Bone marrow (tissue), 2 donors: Measurements from ENCODE around the gene KLK13.
A peak's percentile ranks its signal among the peaks of the same experiment; 100 is the strongest.

ENCODE experiments used
- DNase-seq, 2 donors: peaks; one replicate each; lab custom pipeline; 2025; lab: John Stamatoyannopoulos, UW

The KLK13 gene, protein sequence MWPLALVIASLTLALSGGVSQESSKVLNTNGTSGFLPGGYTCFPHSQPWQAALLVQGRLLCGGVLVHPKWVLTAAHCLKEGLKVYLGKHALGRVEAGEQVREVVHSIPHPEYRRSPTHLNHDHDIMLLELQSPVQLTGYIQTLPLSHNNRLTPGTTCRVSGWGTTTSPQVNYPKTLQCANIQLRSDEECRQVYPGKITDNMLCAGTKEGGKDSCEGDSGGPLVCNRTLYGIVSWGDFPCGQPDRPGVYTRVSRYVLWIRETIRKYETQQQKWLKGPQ

DNA sequence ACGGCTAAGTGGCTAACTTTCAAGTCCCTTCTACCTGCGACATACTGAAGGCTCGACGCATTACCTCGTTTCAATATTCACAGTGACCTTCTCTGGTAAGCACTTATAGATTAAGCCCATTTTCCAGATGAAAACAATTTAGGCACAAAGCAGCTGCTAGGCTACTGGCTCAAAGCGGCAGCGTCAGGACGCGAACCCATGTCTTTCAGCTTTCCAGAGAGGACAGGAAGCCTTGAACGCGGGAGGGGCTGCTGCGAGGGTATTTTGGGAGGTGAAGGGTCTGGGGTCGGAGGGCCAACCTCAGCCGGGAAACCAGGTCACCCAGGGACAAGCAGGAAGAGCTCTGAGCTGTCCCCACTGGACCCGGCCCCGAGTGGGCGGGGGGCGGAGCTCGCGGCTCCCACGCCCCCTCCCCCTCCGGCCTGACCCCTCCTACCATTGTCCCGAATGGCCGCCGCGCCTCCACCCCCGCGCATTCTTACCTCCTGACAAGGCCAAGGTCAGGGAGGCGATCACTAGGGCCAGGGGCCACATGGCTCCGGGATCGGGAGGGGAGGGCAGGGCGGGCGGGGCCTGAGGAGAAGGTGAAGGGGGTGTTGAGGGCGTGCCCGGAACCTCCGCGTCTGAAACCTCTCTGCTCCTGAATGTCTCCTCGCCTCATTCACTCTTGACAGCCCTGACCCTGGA lies at the start of gene KLK13:
KLK13 (minus strand) TSS at position 559 of the 687 bp plus-strand sequence; CDS start at position 534, 25 bp downstream.
- no peak for DNase-seq

DNA sequence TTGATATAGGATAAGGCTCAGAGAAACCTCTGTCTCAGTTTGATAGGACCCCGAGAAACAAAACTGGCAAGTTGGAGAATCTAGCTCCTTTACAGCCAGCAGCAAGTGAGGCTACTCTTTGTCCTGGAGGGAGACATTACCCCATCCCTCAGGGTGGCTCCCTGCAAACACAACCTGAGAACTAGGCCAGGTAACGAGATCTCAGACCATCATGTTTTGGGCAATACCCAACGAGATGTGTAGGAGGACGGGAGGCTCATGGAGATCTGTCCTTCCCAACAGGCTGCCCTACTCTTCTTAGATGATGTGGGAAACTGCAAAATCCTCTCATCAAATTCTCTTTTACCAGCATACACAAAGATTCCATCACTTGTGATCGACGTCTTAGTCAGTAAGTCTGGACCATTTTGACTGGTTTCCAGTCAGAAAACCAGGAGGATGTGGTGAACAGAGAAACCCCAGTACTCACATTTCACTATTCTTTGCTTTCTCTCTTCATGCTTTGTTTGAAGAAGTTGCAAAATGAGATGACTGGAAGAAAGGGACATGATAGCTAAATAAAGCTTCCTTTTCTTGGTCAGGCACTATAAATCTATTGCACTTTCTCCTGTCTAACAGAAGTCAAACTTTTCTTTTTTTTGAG lies 49.3 kb upstream of the KLK13 start:
- no peak for DNase-seq

DNA sequence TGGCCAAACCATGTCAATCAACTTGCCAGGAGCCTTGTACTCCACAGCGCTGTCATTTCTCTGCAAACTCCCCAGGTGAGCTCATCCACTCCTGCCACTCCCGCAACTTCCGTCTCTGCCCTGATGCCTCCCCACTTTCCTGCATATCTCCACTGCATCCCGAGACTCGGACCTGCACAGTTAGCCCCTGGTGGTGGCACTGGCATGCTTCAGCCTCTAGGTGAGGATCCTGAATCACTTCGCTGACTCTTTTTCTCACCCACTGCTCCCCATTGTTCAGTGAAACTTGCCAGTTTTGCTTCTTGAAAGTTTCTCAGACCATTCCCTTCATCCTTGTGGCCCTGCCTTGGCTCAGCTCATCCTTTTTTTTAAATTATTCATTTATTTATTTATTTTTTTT lies 46.7 kb upstream of the KLK13 start:
- no peak for DNase-seq

DNA sequence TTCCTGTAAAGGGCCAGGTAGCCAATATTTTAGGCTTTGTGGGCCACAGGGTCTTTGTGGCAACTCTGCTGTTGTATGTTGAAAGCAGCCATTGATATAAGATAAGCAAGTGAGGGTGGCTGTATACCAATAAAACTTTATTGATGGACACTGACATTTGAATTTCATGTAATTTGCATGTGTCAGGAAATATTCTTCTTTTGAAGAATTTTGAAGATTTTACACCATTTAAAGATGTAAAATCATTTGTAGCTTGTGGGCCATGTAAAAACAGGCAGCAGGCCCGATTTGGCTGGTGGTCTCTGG lies 45.7 kb upstream of the KLK13 start:
- no peak for DNase-seq

DNA sequence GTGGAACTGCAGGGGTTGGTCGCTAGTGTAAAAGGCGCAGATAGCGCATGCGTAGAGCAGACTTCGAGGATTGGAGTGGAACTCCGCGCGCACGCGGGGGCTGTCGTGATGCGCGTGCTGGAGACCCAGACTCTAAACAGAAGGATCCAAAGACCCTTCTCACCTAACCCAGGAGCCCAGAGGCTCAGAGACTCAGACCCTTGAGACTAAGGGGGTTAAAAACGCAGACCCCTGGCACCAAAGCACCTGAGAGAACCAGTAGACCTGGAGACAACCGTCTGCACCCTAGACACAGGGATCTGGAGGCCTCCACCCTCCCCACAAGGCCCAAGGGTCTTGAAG lies 43.9 kb upstream of the KLK13 start:
- no peak for DNase-seq

DNA sequence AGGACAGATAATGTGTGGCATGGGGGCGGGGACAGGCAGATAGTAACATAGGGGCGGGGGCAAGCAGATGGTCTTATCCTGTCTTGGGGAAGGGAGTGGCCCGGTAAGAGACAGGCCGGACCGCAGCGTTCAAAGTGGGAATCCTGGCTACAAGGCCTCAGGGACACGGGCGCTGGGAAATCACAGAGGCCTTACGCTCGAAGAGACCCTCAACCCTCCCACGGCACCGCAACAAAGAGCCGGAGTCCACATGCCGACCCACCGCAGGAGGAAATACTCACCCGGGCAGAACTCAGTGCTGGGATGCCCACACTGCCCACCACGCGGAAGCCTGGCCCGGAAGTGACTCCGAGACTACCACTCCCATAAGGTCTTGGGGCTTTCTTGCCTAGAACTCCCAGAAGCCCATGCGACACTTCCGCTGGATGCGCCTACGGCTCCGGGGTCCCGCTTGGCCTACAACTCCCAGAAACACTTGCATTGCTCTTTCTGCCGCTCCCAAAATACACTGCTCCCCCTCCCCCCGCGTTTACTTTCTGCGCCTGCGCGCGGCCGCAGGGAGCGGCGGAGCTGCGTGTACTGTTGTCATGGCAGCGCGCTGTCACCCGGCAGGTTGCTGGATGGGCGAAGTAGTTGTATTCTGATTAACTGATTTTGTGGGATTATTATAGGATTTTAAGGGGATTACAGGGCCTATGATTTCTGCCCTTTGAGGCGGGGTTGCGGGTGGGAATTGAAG lies 43.3 kb upstream of the KLK13 start, which contains the start of gene CTU1:
CTU1 (minus strand) TSS at position 344 of the 739 bp plus-strand sequence. CDS start 3,840 bp downstream, outside the sequence.
- peak; percentile 93 to 99 for DNase-seq

DNA sequence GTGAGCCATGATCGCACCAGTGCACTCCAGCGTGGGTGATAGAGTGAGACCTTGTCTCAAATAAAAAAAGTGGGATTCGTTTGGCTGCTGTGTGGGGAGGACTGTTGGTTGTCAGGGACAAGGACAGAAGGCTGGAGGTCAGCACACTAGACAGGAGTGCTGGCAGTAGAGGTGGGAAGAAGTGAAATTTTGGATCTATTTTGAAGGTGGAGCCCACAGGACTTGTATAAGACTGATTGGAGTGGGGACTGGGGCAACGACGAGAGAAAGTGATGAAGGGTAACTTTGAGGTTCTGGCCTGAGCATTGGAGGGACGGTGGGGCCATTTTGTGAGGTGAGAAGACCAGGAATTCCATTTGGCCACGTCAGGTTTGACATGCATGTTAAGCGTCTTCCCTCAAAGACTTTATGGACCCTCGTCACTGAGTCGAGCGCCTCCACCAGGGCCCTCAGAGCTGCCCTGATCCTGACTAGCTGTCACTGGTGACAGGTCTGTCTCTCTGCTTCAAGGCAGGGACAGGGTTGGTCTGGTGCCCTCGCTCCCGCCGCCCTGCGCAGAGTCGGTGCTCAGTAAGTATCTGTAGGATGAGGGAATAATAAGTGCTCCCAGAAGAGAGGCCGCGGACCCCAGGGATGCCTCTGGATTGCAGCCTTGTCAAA lies 42.6 kb upstream of the KLK13 start:
- no peak for DNase-seq

DNA sequence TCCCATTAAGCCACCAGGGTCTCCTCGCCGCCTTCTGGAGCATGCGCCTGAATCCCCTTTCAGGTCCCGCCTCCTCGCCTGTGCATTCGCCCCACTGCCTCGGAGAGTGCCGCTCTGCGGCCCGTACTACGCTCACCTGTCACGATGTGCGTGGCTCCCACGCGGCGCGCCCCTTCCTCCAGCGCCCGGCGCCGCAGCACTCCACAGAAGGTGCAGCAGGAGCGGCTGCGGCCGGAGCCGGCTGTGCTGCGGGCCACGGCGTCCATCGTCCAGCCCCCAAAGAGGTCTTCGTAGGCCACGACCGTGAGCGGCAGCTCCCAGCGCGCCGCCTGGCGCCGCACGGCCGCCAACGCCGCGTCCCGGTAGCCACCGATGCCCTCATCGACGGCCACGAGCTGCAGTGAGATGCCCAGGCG lies 39.0 kb upstream of the KLK13 start:
- DNase-seq: no peak

DNA sequence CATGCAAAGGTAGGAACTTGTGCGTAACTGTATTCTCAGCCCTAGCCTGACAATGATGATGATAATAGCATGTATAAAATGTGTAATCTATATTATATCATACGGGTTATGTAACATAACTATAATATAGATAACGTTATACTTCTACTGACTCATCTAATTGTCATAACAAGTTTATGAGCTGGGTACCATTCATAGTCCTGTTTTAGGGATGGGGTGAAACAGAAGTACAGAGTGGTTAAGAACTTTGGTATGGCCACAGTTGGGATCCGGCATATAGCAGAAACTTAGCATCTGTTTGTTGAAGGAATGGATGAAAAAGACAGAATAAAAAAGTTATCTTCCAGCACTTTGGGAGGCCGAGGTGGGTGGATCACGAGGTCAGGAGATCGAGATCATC lies 38.1 kb upstream of the KLK13 start:
- DNase-seq: no peak

DNA sequence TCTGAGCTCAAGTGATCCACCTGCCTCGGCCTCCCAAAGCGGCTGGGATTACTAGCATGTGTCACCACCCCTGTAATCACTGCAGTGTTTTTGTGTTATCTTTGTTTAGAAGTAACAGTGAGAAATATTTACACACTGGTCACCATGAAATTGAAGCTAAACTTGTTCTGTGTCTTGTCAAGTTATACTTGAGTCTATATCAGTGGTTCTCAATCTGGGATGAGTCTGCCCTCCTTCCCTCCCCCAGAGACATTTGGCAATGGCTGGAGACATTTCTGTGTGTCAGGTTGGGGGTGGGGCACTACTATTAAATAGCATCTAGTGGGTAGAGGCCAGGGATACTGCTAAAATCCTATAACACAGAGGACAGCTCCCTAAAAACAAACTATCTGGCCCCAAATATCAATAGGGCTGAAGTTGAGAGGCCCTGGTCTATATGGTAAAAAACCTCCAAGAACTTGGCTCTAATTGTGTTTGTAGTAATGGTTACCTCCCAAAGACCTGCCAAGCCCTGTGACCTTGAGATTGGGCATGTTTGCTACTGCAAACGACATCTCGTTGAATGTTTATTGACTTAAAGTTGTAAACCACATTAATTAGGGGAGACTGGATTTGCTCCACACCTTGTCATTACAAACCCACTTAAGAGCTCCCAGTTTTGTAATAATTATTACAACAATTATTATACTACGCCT lies 36.4 kb upstream of the KLK13 start:
- no peak for DNase-seq

DNA sequence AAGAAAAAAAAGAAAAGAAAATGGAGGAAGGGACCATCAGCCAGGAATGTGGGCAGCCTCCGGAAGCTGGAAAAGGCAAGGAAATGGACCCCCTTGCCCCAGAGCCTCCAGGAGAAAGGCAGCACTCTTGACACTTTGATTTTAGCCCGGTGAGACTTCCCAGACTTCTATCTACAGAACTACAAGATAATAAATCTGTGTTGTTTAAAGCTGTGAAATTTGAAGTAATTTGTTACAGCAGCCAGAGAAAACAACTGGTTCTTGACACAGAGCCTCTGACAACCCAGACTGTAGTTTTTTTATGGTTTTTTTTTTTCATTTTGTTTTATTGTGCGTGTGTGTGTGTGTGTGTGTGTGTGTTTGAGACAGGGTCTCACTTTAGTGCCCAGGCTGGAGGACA lies 35.7 kb upstream of the KLK13 start:
- DNase-seq: no peak

DNA sequence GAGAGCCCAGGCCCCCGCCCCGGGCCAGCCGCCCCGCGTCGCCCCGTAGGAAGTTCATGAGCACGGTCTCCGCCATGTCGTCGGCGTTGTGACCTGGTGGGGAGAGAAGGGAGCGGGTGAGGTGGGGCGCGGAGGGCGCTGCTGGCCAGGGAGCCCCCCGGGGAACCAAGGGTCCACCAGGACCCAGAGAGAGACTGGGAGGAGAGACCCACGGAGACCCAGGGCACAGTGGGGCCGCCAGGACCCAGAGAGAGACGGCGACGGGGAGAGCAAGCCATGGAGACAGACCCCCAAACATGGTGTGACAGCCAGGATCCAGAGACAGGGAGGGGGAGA lies 34.1 kb upstream of the KLK13 start:
- DNase-seq: no peak

DNA sequence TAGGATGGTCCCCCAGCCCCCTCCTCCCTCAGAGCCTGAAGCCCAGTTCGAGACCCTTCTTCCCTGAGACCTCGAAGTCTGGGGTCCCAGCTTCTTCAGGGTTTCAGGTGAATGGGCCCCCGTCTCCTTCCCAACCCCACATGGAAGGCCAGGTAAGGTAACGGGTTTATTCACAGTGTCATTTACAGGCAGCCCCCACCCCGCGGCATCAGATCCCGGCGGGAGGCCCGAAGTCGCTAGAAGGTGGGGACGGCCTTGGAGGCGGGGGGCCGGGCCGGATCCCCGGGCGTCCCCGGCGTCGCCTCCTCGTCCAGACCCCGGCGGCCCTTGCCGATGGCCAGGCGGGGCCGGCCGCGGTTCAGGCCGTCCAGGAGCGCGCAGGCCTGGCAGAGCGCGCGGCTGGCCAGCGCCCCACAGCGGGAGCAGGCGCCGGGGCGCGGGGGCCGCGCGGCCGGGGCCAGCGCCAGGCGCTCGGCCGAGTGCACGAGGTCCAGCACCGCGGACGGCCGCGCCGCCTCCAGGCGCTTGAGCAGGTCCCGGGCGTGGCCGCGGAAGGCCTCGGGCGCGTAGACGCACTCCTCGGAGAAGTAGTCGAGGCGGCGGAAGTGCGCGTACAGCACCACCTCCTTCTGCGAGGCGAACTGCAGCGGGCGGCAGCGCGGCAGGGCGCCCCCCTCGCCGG lies 33.6 kb upstream of the KLK13 start:
- no peak for DNase-seq

DNA sequence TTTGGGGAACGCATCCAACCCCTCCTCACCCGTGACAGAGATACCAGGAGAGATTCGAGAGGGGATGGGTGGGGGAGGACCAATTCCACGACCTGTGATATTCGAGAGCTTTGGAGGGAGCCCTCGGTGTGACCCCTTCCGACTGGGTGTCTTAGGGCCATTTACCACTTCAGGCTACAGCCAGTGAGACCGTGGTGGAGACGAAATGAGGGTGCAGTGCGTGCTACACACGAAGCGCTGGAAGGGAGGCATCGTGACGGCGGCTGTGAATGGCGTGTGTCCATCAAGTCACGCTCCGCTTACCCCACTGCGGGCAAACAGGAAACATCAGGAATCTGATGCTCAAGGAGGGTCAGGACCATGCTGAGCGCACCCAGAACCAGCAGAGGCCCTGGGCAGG lies 32.9 kb upstream of the KLK13 start:
- DNase-seq: no peak

DNA sequence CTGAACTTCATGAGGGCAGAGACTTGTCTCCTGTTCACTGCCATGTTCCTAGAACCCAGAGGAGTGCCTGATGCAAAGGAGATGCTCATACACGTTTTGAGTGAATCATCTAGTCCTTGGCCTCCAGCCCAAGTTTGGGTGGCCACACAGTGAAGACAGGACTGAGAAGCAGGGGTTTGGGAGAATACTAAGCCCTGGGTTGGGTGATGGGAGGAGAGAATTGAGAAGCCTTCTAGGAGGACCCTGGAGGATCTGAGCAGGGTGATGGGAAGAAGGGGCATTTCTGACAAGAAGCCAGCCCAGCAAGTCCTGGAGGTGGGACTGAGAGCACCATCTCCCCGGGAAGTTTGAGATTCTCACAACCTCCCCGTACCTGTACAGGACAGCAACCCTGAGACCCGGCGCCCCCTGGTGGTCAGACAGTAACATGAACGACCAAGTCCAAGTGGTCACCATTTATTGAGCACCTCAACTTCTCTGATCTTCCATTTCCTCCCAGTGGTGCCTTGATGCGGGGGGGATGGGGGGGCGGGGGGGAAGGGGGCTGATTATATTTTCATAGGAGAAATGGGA lies 32.4 kb upstream of the KLK13 start:
- DNase-seq: peak in 1 of 2 donors; percentile 41

DNA sequence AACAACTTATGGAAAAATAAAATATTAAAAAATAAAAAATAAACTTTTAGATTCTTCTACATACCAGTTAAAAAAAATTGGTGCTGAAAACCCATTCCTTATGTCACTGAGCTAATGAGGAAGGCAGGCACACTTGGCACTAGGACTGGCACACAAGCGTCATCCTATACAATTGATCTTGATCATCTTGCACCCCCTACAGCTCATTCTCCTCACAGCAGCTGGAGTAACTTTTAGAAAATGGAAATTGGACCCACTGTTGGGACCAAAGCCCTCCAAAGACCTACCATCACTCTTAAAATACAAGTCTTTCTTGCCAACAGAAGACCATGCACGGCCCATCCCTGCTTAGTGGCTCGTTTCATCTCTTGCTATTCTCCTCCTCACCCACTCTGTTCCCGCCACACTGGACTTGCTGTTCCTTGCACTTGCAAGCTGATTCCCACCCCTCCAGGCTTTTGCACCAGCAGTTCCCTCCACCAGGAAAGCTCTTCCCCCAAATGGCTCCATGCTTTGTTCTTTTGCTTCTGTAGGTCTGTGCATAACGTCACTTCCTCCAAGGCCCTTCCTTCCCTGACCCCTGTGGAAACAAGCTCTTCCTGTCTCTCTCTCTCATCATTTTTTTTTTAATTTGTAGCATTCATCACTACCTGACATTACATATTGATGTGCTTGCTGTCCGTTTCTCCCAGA lies 31.7 kb upstream of the KLK13 start:
- DNase-seq: no peak

DNA sequence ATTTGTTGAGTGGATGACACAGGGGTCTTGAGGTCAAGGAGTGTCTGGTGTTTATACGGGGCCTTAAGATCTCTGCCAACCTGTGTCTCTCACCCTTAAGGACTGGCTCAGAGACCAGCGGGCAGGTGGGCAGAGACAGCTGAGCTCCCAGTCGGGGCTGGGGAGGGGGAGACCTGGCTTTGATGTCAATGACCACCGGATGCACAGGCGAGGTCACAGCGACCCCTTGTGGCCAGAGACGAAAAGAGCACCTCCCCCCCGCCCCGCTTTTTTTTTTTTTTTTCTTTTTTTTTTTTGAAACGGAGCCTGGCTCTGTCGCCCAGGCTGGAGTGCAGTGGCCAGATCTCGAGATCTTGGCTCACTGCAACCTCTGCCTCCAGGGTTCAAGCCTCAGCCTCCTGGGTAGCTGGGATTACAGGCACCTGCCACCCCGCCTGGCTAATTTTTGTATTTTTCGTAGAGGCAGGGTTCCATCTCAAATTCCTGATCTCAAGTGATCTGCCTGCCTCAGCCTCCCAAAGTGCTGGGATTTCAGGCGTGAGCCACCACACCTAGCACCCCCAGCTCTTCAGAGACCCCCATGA lies 29.9 kb upstream of the KLK13 start:
- no peak for DNase-seq

DNA sequence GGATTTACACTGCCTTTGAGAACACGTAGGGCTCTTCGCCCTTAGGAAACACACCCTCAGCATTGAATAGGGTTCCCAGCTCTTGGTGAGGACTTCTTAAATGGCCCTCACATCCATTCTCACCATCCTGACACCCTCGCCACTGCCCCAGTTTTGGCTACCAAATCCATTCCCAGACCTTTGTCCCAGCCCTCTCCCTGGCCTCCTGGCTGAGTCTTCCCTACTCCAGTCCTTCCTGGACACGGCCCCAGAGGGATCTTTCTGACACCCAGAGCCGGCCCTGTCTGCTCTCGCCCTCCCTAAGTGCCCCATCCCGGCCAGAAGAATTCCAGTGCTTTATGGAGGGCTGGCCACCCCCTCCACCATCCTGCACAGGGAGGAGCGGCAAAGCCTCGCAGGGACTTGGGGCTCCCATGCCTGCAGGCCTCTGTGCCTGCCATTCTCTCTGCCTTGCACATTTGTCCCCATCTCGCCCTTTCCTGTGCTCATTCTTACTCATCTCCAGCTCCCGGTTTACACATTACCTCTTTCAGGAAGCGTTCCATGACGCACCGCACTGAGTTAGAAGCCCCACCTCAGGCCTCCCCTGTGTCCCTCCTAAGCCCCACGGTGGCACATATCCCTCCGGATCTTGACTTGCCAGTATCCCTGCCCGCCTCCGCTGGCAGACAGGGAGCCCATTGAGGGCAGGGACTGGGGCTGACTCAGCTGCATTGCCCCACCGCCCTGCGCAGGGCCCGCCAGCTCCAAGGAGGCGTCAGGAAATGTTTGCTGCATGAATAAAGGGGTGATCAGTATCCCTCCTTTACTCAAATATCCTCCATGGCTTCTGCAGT lies 28.8 kb upstream of the KLK13 start:
- no peak for DNase-seq

DNA sequence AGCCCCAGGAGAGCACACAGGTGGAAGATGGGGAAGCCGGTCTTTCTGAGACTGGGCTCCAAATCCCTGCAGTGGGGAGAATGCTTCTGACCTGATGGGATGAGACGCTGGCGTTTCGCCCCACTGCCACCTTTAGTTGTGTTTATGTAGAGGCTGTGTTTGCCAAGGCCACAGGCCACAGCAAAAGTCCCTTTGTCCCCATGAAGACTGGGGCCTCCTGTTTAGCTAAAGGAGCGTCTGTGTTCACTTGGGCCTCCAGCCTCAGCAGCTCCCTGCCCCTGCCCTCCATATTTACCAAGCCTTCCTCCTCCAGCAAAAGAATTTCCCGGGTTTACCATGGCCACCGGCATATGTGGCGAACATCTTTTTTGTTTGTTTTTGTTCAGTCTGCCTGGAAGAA lies 28.2 kb upstream of the KLK13 start:
- DNase-seq: no peak
